Measurements from ENCODE around the gene LIN54. TPM values are rescaled to one million over a fixed set of nuclear protein-coding genes. Genes with fewer than 3 reads are reported as not detected.
A peak's percentile ranks its signal among the peaks of the same experiment; 100 is the strongest.

Gene LIN54
- total RNA-seq, 3 donors from 2014 or later, result 9.8 to 14.0 (median 11.7) TPM

GRCh38 chr4:83013902-83014301, 3.3 kb upstream of the LIN54 start:
- intact Hi-C loops (cut with DNase I; ENCODE audit: low total_unique reads), result no loop called here
- TF ChIP-seq POLR2A (IDR thresholded peaks at IDR 0.05) (no peak), CTCF (IDR thresholded peaks at IDR 0.05) (no peak), POLR2AphosphoS5 (IDR thresholded peaks at IDR 0.05) (no peak)
- Histone ChIP-seq H3K36me3 (no peaks in the 10 kb centered on the region), H3K27ac (peak overlapping the region; percentile 89), H3K4me3 (peak overlapping the region in 2 of 3 donors; percentile 75 to 80), H3K4me1 (no peaks in the 10 kb centered on the region), H3K27me3 (no peaks in the 10 kb centered on the region), H3K9me3 (no peaks in the 10 kb centered on the region)
- no peak for DNase-seq (ENCODE audit: low spot score in 2 of 2)

DNA sequence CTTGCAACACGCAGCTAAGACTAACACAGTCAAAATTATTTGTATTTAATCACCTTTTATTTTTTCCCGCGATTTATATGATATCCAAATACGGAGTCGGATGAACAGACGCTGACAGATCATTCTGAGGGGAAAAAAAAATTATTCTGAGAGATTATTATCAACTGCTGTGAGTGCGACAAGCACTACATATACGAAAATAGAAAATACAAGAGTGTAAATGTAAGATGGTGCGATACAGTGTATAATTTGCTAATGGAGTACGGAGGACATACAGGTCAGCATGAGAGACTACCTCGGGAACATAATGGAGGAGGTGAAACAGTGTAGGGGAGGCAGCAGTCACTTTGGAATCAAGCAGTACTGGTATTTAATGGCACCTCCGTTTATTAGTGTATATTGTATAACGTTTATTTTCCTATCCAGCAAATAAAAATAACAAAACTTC, 2.8 kb upstream of the LIN54 start:
- Histone ChIP-seq H3K27me3 (no peaks in the 10 kb centered on the region), H3K9me3 (no peaks in the 10 kb centered on the region)

DNA sequence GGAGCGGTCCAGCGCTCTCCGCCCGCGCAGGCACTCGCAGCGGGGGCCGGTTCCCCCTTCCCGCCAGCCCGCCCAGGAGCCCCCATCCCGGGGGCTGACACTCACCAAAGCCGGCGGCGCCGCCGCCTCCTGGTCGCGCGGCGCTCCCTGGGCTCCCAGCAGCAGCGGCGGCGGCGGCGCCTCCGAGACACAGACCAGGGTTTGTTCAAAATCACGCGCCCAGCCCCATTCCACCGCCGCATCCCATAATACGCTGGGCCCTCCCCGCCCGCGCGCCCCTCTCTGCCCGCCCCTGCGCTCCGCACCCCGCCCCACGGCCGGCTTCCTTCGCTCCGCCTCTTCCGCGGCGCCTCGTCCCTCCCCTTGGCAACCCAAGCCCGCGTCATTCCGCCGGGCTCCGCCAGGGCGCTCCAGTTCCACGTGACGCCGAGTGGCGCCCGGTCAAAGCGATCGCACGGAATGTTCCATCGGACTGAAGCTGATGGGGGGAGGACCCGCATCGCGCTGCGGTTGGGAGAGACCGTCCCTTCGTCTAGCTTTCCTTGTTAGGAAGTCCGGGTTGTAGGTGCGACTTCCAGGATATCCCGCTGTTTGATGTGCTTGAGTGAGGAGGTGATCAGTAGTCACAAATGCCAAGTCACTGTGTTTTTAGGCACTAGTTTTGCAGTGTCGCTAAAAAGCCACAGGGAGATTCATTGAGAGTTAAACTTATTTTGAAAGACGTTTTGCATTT, 2.2 kb upstream of the LIN54 start:
- no peaks in the 10 kb centered on the region for H3K27me3 ChIP-seq
- no peaks in the 10 kb centered on the region for H3K36me3 ChIP-seq
- DNase-seq (ENCODE audit: low spot score in 2 of 2), result peak; percentile 95 to 97
- no peaks in the 10 kb centered on the region for H3K9me3 ChIP-seq
- H3K27ac ChIP-seq, result peak overlapping the region; percentile 89
- TF ChIP-seq CTCF (IDR thresholded peaks at IDR 0.05) (peak; percentile 80 to 88 (median 83)), POLR2AphosphoS5 (IDR thresholded peaks at IDR 0.05) (peak; percentile 92 to 98 (median 95)), POLR2A (IDR thresholded peaks at IDR 0.05) (no peak)
- peak overlapping the region; percentile 75 to 80 (median 80) for H3K4me3 ChIP-seq
- intact Hi-C loops (cut with DNase I; ENCODE audit: low total_unique reads), result no loop called here
- no peaks in the 10 kb centered on the region for H3K4me1 ChIP-seq

More for the DNA sequence above, 2.8 kb upstream of the LIN54 start:
- H3K27ac ChIP-seq, result peak overlapping the region; percentile 89
- TF ChIP-seq POLR2AphosphoS5 (IDR thresholded peaks at IDR 0.05) (no peak), POLR2A (IDR thresholded peaks at IDR 0.05) (no peak), CTCF (IDR thresholded peaks at IDR 0.05) (no peak)
- no peaks in the 10 kb centered on the region for H3K4me1 ChIP-seq
- intact Hi-C loops (cut with DNase I; ENCODE audit: low total_unique reads), result no loop called here
- H3K36me3 ChIP-seq, result no peaks in the 10 kb centered on the region
- peak overlapping the region; percentile 75 to 80 (median 80) for H3K4me3 ChIP-seq
- DNase-seq (ENCODE audit: low spot score in 2 of 2), result no peak

DNA sequence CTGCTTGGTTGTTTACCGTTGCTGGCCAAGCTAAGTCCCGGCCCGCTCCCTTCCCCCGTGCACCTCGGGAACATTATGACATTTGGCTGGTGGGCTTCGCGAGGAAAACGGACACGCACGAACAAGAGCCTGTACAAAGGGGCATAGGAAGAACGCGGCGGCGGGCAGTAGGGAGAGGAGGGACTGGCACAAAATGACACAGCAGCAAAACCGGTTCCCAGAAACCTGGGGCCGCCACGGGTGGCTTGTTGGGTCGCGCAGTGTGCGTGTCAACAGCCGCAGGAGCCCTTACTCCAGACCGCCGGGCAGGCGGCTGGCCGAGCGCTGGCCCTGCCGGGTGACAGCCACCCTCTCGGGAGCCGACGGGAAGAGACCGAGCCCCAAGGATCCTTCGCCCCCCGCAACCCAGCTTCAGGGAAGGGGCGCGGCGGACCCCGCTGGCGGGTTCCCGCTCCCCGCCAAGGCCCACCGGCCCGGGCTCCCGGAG, 1.6 kb upstream of the LIN54 start:
- TF ChIP-seq CTCF (IDR thresholded peaks at IDR 0.05), result no peak
- no peak for TF ChIP-seq POLR2AphosphoS5 (IDR thresholded peaks at IDR 0.05)
- no peak for TF ChIP-seq POLR2A (IDR thresholded peaks at IDR 0.05)
- Histone ChIP-seq H3K4me3 (peak overlapping the region; percentile 75 to 80 (median 80)), H3K36me3 (no peaks in the 10 kb centered on the region), H3K27me3 (no peaks in the 10 kb centered on the region), H3K4me1 (no peaks in the 10 kb centered on the region), H3K9me3 (no peaks in the 10 kb centered on the region), H3K27ac (peak overlapping the region; percentile 89)
- peak; percentile 27 to 63 for DNase-seq (ENCODE audit: low spot score in 2 of 2)
- intact Hi-C loops (cut with DNase I; ENCODE audit: low total_unique reads), result no loop called here

- H3K27ac ChIP-seq, result peak overlapping the region; percentile 89
- H3K36me3 ChIP-seq, result no peaks in the 10 kb centered on the region
Measured at GRCh38 chr4:83011689-83012199, 1.1 kb upstream of the LIN54 start.

More at GRCh38 chr4:83011689-83012199, 1.1 kb upstream of the LIN54 start:
- DNase-seq (ENCODE audit: low spot score in 2 of 2), result no peak
- intact Hi-C loops (cut with DNase I; ENCODE audit: low total_unique reads), result no loop called here
- no peaks in the 10 kb centered on the region for H3K4me1 ChIP-seq
- peak overlapping the region; percentile 75 to 80 (median 80) for H3K4me3 ChIP-seq
- H3K9me3 ChIP-seq, result no peaks in the 10 kb centered on the region
- TF ChIP-seq POLR2A (IDR thresholded peaks at IDR 0.05) (no peak), POLR2AphosphoS5 (IDR thresholded peaks at IDR 0.05) (no peak), CTCF (IDR thresholded peaks at IDR 0.05) (no peak)
- no peaks in the 10 kb centered on the region for H3K27me3 ChIP-seq
